ENCODE data around the gene NRP2. TPM values are rescaled to one million over a fixed set of nuclear protein-coding genes. Genes with fewer than 3 reads are reported as not detected.
A peak's percentile ranks its signal among the peaks of the same experiment; 100 is the strongest.

Gene NRP2
- total and polyA plus RNA-seq, 2 of the 13 experiments (the other 11 are each of a cell fraction or from before 2014, with no cell fraction given): 0.65 to 1.4 TPM

DNA sequence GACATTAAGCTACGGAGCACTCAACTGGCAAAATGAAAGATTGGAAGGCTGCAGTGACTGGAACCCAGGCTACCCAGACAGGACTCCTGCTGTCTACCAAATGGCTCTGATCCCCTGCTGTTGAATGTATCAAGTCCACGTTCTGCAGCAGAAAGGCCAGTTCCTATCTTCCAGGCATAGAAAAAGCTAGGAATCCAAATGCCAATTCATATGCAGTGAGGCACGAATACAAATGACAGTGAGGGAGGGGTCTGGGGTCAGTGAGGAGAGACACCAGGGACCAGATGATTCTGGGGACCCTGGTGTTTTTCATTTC lies 5.3 kb downstream of the NRP2 start (continued):
- TF ChIP-seq, protein P1, sequence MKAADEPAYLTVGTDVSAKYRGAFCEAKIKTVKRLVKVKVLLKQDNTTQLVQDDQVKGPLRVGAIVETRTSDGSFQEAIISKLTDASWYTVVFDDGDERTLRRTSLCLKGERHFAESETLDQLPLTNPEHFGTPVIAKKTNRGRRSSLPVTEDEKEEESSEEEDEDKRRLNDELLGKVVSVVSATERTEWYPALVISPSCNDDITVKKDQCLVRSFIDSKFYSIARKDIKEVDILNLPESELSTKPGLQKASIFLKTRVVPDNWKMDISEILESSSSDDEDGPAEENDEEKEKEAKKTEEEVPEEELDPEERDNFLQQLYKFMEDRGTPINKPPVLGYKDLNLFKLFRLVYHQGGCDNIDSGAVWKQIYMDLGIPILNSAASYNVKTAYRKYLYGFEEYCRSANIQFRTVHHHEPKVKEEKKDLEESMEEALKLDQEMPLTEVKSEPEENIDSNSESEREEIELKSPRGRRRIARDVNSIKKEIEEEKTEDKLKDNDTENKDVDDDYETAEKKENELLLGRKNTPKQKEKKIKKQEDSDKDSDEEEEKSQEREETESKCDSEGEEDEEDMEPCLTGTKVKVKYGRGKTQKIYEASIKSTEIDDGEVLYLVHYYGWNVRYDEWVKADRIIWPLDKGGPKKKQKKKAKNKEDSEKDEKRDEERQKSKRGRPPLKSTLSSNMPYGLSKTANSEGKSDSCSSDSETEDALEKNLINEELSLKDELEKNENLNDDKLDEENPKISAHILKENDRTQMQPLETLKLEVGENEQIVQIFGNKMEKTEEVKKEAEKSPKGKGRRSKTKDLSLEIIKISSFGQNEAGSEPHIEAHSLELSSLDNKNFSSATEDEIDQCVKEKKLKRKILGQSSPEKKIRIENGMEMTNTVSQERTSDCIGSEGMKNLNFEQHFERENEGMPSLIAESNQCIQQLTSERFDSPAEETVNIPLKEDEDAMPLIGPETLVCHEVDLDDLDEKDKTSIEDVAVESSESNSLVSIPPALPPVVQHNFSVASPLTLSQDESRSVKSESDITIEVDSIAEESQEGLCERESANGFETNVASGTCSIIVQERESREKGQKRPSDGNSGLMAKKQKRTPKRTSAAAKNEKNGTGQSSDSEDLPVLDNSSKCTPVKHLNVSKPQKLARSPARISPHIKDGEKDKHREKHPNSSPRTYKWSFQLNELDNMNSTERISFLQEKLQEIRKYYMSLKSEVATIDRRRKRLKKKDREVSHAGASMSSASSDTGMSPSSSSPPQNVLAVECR (CRISPR knock-in tag; IDR thresholded peaks at IDR 0.05; ENCODE audit: borderline replicate concordance): no peak

DNA sequence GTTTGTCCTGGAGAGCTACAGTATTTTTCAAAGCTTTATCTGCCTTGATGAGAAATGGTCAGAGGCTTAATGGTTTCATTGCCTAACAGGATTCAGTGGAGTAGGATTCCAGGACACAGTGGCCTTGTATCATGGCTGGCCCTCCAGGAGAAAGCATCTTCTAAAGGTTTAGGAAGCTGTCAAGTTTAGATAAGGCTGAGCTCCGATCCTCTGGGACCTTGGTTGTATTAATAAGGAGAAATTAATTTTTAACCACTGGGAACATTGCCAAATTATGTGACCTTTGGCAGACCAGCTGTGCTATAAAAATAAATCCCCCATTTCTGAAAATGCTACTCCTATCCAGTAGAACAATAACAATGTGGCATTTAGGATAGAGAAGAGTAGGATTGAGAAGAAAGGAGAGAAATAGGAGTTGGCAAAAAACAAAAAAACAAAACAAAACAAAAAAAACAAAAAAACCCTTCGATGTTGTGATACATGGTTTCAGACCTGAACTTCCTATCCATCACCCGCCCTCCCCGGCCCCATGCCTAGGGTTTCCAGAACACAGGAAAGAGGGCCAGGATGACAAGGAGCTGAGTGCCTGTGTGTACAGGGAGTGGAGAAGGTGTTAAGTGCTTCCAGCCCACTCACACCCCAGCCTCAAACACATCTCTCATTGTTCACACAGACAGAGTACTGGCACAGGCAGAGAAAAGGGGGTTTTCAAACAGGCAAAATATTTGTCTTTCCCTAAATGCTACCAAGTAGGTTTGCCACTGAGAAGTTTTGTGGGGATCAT lies 6.3 kb downstream of the NRP2 start:
- DNase-seq (ENCODE audit: low spot score): no peak

More for the DNA sequence above, 6.3 kb downstream of the NRP2 start:
- Histone ChIP-seq H3K4me3 (replicated peaks in 1 of 3; ENCODE audit: insufficient read depth in 1 of 3, low read depth in 2 of 3, low read length in 3 of 3) (no peak overlapping the region), H4K20me1 (ENCODE audit: insufficient read depth, low read length) (no peaks in the 10 kb centered on the region), H3K36me3 (replicated peaks in 1 of 2; ENCODE audit: control insufficient read depth in 1 of 2, insufficient read depth in 2 of 2, low read length in 2 of 2) (no peaks in the 10 kb centered on the region), H3K9me3 (ENCODE audit: low read length) (no peaks in the 10 kb centered on the region), H3K4me2 (ENCODE audit: low read depth, low read length) (no peak overlapping the region), H2AFZ (ENCODE audit: low read length) (no peak overlapping the region), H3K9ac (ENCODE audit: insufficient read depth, low read depth, low read length) (no peak overlapping the region), H3K4me1 (ENCODE audit: insufficient read depth, low read length) (no peaks in the 10 kb centered on the region), H3K27ac (ENCODE audit: extremely low read length, insufficient read depth, low read length) (no peak overlapping the region), H3K27me3 (ENCODE audit: control insufficient read depth in 1 of 2, insufficient read depth in 2 of 2, low read length in 2 of 2) (peaks cover 0 to 8% of the 10 kb centered on the region in 2 experiments; a peak in 3 of 5 replicates), H3K79me2 (ENCODE audit: insufficient read depth, low read length) (no peaks in the 10 kb centered on the region)
- intact Hi-C loops (cut with micrococcal nuclease; ENCODE audit: unreplicated experiment) (loop anchor here (10.0 kb wide), 1 partner anchor 1544 kb away; no protein-coding TSS in a partner anchor), in situ Hi-C loops (cut with HindIII; ENCODE audit: extremely low pct_ligation_motif_present, low pct_unique_long_range_greater_than_20kb) (no loop called here)
- ATAC-seq (no peak), FAIRE-seq (peak; percentile 8)
- CTCF ChIA-PET (ENCODE audit: low intra/inter-chr PET ratio, low total read pairs): no interaction called here
- POLR2A ChIA-PET: interaction anchor here (1.1 kb wide), 1 partner anchor 12 kb away, joined by 3 read pairs; no protein-coding TSS in a partner anchor
- TF ChIP-seq, protein P2, sequence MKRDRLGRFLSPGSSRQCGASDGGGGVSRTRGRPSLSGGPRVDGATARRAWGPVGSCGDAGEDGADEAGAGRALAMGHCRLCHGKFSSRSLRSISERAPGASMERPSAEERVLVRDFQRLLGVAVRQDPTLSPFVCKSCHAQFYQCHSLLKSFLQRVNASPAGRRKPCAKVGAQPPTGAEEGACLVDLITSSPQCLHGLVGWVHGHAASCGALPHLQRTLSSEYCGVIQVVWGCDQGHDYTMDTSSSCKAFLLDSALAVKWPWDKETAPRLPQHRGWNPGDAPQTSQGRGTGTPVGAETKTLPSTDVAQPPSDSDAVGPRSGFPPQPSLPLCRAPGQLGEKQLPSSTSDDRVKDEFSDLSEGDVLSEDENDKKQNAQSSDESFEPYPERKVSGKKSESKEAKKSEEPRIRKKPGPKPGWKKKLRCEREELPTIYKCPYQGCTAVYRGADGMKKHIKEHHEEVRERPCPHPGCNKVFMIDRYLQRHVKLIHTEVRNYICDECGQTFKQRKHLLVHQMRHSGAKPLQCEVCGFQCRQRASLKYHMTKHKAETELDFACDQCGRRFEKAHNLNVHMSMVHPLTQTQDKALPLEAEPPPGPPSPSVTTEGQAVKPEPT (CRISPR knock-in tag; IDR thresholded peaks at IDR 0.05; ENCODE audit: low read depth): no peak
- TF ChIP-seq PHF8 (CRISPR knock-in tag; IDR thresholded peaks at IDR 0.05) (no peak), SSRP1 (CRISPR knock-in tag; IDR thresholded peaks at IDR 0.05) (no peak), ZNF160 (CRISPR knock-in tag; IDR thresholded peaks at IDR 0.05) (no peak), RFX5 (IDR thresholded peaks at IDR 0.05; ENCODE audit: low read depth, low read length) (no peak)
- TF ChIP-seq, protein P3, sequence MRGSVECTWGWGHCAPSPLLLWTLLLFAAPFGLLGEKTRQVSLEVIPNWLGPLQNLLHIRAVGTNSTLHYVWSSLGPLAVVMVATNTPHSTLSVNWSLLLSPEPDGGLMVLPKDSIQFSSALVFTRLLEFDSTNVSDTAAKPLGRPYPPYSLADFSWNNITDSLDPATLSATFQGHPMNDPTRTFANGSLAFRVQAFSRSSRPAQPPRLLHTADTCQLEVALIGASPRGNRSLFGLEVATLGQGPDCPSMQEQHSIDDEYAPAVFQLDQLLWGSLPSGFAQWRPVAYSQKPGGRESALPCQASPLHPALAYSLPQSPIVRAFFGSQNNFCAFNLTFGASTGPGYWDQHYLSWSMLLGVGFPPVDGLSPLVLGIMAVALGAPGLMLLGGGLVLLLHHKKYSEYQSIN (CRISPR knock-in tag; IDR thresholded peaks at IDR 0.05; ENCODE audit: borderline replicate concordance): no peak
- no TSS peak for BruUV-seq (replicated peaks)
- 24% methylated on average over 4 of the region's 4 CpGs for WGBS (ENCODE audit: low lambda C conversion rate)
